GM21717 (cell line): Measurements from ENCODE around the gene PUS10.
"Not testable (repeated sequence)": the region's sequence is repeated elsewhere in the genome, so short reads cannot be mapped to it uniquely, and the experiment has no call there.

Source experiments
- ATAC-seq: cut with Tn5 transposase; IDR thresholded peaks from one replicate; pipeline ENCODE4 v1.9.1; 2021; ENCODE audit warnings: mild to moderate bottlenecking, moderate library complexity; ENCODE audit not compliant: unreplicated experiment

The PUS10 gene

DNA sequence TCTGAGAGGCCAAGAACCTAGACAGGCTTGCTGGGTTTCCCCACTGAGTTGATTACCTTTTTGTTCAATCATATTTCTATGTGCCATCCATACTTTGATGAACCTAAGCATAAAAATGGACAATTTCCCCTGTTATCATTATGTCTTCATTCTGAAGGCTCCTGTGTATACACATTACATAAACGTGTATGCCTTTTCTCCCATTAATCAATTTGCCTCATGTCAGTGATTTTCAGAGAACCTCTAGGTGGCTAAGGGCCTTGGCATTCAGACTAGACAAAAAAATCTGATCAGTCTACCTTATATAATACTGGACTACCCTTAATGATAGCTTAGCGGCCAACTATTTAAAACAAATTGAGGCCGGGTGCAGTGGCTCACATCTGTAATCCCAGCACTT, 4.7 kb downstream of the PUS10 start:
- no peak for ATAC-seq

DNA sequence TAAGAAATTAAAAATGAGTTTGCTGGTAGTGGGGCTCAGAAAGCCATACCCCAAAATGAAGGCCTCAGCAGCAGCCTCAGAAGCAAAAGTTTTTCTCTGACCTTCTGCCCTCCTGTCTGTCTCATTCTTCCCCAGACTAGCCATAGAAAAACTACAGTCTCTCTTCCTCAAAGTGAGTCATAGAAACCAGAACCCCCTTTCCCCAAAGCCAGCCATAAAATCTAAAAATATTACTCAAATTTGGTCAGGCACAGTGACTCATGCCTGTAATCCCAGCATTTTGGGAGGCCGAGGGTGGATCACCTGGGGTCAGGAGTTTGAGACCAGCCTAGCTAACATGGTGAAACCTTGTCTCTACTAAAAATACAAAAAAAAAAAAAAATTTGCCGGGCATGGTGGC, 5.8 kb downstream of the PUS10 start:
- not testable (repeated sequence) for ATAC-seq

DNA sequence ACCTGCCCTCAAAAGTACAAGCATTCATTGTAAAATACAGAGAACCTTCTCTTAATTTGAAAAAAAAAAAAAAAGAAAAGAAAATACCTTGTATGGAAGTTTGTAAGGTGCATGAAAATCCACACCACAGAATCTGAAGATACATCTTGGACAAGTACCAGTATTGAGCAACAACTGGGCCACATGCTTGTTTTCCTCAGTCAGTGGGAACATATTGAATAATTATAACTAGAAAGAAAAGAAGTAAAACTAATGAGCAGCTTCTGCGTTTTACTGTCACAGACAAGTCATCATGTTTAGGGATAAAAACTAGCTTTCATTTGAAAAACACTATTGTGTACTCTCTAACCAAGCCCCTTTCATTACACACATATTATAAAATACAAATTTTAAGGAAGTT, 6.4 kb downstream of the PUS10 start:
- ATAC-seq = no peak

DNA sequence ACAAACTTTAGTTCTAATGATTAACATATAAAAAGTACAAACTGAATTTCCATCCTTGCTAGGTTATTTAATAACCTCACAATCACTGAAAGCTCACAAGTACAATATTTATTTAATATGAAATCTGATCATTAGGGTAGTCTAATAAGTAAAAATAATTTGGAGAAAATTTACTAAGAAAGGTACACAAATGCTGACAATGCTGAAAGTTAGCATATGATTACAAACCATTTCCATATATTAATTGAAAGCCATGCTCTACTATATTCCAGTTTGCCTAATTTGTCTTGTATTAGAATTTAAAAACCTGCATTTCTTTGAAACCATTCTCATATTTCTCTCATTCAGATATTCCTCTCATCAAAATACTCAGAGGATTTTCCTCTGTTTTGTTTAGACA, 8.7 kb downstream of the PUS10 start:
- no peak for ATAC-seq

DNA sequence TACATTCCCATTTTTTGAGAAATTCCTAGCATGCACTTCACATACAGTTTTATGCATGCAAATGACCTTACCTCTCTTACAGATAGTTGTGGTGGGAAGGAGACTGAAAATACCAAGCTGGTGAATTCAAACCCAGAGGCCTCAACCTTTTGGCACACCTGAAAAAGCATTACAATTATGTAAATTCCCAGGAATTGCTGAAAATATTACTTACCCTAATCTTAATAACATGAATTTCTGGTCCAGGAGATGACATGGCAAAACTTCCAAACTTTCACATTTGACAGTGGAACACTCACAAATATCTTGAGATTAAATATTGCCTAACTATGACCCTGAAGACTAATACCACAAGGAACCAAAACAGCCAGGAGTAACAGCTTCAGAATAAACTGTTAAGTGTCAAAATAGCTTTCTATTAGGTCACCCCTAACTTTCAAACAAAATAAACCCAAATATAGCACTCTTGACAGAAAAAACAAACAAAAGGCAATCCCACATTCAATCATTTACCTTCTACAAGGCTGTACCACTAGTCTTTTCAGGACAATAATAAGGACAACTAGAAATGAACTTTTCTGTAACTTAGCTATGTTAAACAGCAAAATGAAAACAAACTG, 11.5 kb downstream of the PUS10 start:
- no peak for ATAC-seq

DNA sequence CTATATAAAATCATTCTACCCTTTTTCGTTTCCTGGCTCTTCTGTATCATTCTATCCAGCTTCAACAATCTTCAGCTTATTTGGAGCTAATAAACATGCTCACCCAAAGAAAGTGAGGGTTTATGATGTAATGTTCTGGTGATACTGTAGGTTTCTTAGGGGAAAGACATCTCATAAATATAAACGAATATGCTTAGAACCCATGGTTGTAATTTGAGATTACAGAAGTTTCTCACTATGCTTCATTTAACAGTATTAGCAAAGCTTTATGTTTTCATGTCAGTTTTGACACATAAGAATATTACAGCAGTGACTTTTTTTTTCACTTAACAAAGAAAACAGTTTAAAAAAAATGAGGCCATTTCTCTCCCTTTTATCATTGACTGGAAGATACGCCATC, 12.3 kb downstream of the PUS10 start:
- ATAC-seq = no peak

DNA sequence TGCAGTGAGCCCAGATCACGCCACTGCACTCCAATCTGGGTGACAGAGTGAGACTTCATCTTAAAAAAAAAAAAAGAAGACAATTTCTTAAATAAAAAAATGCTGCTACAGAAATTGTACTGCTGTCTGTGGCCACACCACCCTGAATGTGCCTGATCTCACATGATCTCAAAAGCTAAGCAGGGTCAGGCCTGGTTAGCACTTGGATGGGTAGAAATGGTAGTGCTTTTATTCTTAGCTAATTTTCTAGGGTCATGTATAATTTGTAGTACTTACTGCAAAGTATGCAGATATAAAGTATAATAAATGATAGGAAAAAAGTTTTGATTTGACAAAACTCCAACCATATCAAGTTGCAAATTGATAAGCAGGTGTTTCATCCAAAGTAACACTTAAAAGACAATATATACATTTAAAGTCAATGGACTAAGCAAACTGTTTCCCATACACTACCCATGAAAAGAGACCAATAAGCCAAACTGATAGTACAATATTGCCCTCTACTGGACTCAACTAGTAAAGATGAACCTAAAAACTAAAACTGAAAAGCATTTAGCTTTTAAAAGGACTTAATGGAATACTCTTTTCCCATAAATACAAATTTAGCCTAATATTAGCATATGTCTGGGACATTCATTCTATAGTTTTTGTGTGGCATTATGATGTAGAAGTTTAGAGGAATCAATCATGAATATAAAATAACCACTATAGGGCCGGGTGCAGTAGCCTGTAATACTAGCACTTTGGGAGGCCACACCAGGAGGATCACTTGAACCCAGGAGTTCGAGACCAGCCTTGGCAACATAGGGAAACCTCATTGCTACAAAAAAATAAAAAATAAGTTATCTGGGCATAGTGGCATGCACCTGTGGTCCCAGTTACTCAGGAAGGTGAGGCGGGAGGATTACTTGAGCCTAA, 19.2 kb downstream of the PUS10 start:
- no peak for ATAC-seq

DNA sequence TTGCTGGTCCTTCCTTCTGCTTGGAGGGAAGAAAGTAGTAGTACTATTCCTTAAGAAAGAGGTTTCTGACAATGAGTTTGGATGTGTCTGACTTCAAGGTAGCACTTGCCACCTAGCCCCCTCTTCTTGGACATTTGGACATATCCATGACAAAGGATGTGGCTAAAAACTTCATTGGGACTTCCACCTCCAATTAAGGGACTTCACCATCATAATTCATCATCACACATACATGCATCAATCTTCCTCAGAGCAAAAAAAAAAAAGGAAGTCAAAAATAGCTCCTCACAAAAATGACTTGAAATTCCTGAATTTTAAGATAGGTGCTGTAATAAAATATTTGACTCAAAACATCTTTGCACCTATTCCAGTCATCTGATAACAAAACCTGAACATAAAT, 23.9 kb downstream of the PUS10 start:
- no peak for ATAC-seq

DNA sequence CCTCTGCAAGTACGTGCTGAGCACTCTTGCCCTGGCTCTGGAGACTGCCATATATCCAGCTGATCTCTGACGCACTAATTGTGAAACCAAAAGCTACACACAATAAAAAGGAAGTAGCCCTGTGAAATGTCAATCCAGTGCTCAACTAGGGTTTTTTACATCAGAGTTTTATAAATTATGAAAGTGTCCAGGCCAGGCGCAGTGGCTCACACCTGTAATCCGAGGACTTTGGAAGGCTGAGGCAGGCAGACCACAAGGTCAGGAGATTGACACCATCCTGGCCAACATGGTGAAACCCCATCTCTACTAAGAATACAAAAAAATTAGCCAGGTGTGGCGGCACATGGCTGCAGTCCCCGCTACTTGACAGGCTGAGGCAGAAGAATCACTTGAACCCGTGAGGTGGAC, 25.1 kb downstream of the PUS10 start:
- peak; percentile 92 for ATAC-seq

DNA sequence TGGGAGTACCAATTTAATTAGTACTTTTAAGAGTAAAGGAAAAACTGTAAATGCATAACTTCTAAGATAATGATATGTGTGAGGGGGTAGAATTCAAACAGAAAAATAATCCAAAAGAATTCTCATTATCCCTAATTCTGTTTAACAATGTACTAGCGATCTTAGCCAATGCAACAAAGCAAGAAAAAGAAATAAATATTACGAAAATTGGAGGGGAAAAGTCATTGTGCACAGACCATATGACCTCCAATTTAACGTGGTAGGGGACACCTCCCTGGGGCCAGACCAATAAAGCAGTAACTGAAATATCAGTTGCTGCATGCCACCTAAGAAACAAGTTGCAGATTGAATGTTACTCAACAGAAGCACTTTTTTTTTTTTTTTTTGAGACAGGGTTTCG, 26.4 kb downstream of the PUS10 start:
- no peak for ATAC-seq

DNA sequence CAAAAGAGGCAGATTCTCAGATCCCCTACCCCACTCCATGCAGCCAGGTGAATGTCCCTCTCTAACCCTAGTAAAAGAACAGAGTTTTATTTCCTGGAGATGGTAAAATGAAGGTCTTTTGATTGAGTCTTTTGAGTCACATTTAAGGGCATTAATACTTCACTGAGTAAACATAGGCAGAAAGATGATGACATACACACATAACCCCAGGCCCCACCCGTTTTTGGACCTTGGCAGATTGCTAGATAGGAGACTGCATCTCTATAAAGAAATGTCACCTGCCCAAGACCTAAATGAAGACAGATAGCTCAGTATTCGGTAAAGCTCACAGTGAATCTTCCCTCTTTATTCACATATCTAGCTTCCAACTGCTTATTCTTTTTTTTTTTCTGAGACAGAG, 28.8 kb downstream of the PUS10 start:
- no peak for ATAC-seq

DNA sequence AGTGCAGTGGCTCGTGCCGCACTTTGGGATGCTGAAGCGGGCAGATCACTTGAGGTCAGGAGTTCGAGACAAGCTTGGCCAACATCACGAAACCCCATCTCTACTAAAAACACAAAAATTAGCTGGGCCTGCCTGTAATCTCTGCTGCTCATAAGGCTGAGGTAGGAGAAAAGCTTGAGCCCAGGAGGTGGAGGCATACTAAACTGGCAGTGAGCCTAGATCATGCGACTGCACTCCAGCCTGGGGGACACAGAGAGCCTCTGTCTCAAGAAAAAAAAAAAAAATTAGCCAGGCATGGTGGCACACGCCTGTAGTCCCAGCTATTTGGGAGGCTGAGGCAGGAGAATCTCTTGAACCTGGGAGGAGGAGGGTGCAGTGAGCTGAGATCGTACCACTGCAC, 30.4 kb downstream of the PUS10 start:
- not testable (repeated sequence) for ATAC-seq

DNA sequence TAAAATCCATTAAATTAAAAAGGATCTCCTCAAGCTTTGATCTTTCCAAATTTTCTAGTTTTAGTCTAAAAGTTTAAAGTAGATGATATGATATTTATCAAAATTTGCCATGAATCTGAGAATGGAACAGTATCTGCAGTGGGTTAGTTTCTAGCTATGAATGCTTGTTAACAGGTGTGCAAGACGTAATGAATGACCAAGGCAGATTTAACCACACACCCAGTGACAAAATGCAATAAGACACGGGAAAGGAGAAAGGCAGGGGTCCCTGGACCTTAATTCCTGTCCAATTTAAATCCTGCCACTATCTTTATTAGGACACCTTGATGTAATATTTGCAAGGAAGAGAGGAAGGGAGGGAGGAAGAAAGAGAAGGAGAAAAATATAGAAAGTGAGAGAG, 31.0 kb downstream of the PUS10 start:
- no peak for ATAC-seq

DNA sequence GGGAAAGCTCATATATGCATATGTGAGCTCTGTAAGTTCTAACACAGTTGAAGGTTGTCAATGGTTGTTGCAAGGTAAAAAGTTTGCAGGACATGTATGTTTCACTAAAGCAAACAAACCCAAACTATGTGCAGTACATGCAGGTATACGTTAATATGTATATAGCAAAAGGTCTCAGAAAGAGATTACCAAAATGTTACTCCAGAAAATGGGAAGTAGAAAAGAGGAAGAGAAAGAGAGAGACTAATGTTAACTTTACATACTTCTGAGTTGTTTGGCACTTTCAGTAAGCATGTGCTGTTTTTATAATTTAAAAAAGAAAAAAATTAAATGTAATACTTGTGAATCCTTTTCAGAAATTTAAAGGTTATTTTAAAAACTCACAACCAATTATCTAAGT, 33.3 kb downstream of the PUS10 start:
- ATAC-seq = no peak

DNA sequence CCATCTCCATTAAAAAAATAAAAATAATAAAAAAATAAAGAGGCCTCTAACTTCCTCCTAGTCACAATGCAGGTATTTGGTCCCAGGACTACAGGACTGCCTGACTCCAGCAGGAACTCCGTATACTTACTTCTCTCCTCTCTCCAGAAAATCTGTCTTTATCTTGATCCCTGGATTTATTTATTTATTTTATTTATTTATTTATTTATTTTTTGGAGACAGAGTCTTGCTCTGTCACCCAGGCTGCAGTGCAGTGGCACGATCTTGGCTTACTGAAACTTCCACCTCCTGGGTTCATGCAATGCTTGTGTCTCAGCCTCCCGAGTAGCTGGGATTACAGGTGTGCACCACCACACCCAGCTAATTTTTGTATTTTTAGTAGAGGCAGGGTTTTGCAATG, 36.0 kb downstream of the PUS10 start:
- ATAC-seq = not testable (repeated sequence)

DNA sequence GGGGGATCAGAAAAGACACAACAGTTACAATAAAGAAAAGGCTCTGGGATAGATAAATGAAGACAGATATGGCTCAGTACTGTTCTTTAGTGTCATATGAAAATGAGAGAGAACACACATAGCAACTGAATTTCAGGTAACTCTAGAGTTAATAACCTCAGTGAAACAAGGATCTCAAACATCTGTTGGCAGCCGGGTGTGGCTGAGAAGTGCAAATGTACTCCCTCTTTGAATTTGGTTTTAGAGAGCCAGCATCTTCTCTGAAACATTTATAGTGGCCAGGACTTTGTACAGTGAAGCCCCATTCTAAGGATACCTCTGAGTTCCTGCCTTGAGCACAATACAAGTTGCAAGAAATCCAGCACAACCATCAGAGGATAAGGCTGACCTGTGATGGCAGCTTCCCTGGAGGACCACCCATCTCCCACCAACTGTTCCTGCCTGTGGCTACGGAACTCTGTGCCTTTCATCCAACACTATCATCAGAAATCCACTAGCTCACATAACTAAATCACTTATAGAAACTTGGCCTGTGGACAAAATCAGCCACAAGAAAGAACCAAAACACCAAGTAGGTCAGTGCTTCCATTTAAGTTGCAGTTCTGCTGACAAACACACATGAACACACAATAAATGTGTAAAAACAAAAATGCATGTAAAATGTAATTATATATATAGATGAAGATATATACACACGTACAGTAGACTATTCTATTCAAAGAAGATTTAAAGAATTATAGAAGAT, 37.8 kb downstream of the PUS10 start:
- ATAC-seq = peak; percentile 50

DNA sequence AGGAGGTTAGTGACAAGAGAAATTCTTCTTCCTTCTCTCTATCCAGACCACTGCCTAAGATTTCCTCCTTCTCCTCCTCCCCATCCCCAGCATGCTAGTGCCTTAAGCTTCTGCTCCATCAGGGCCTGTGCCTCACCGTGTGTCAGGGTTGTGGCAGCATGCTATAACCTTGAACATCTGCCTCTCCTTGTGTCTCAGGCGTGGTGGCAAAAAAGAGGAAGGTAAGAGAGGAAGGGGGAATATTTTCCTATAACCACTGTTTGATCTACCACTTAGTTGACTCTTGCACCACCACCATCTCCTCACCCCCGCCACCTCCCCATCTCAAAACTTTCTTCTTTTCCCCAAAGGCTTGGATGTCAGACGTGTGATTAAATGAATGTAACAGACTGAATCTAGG, 38.8 kb downstream of the PUS10 start:
- no peak for ATAC-seq

DNA sequence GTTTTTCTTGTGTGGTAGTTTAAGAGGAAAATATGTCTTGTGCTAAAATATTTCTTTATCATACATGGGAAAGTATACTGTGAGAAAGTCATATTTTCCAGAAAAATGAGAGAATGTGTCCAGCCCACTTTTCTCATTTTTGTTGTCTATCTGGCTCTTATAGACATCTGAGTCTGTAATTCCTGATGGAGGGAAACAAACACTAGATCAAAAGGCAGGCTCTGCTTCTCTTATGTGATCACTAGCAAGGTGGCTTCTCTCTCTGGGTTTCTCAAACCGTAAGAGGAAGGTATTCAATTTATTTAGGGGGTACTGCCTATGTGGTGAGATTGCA, 40.5 kb downstream of the PUS10 start:
- no peak for ATAC-seq

DNA sequence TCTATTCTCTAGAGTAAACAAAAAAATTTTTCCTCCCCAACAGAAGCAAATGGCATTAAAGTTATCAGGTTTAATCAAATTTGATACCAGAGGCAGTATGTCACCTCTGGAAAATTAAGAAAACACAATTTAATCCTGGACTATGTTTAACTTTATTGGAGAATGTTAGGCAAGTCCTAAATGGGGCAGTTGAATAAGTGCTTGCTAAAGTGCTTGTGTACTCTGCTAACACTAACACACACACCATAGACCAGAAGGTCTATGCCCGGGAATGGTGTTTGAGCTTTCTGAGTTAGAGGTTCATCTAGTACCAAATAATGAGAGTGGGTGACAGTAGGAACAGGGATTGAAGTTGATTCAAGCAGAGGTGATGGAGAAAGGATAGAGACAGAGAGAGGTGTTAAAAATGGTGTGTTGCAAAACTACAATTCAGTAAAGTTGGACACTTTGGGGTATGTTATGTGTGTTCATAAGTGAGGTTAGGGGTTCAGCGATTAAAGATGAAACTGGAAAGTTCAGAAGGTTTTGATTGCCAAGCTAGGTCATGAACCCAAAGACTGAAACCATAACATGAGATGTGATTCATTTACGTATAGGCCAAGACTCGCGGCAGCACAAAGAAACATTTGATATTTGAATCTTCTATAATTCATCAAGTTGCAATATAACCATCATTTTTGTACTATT, 41.0 kb downstream of the PUS10 start:
- peak; percentile 41 for ATAC-seq

DNA sequence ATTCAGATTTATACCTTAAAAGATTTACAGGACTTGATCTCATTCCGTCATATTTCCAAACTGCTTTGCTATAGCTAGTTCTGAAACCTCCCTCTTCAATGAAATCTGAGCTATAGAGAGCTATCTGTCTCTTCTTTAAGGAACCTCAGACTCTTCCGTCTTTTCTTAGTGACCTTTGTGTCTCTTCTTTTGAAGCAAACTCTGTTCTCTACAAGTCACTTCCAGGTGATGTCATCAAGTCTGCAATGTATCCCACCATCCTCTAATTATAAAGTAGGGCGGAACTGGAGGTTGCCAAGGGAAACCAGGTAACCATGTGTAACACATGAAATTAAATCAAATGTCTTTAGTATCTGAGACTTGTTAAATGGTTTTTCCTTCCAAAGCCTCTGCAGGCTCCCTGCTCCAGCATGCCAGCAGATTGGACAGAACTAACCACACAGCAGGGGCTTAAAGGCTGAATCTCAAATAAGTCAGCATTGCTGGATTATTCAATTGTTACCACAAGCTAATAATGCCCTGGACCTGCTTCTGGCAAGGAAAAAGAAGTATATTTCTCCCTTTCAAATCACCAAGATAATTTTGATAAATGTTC, 41.7 kb downstream of the PUS10 start:
- ATAC-seq = no peak

DNA sequence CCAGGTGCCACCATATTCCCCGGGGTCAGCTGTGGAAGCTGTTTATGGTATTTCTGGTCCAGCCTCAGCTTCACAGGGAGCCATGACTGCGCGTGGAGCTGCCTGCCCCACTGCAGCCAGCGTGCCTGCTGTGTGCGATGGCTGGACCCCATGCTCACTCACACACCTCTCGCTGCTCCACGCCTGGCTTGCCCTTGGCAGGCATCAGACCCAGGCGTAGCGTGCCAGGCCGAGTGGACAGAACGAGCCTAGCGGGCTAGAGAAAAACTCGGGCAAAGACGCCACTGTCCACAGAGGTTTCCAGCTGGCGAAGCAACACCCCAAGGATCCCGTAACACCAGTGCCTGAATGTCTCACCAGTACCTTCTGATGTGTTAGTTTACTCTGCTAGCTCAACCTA, 43.4 kb downstream of the PUS10 start:
- ATAC-seq = no peak
